Measurements from ENCODE around the gene HNMT. TPM values are rescaled to one million over a fixed set of nuclear protein-coding genes. Genes with fewer than 3 reads are reported as not detected.
"Not testable (repeated sequence)": the region's sequence is repeated elsewhere in the genome, so short reads cannot be mapped to it uniquely, and the experiment has no call there.

HNMT gene
- total RNA-seq, 1 donor from 2014 or later = 1.4 TPM

DNA sequence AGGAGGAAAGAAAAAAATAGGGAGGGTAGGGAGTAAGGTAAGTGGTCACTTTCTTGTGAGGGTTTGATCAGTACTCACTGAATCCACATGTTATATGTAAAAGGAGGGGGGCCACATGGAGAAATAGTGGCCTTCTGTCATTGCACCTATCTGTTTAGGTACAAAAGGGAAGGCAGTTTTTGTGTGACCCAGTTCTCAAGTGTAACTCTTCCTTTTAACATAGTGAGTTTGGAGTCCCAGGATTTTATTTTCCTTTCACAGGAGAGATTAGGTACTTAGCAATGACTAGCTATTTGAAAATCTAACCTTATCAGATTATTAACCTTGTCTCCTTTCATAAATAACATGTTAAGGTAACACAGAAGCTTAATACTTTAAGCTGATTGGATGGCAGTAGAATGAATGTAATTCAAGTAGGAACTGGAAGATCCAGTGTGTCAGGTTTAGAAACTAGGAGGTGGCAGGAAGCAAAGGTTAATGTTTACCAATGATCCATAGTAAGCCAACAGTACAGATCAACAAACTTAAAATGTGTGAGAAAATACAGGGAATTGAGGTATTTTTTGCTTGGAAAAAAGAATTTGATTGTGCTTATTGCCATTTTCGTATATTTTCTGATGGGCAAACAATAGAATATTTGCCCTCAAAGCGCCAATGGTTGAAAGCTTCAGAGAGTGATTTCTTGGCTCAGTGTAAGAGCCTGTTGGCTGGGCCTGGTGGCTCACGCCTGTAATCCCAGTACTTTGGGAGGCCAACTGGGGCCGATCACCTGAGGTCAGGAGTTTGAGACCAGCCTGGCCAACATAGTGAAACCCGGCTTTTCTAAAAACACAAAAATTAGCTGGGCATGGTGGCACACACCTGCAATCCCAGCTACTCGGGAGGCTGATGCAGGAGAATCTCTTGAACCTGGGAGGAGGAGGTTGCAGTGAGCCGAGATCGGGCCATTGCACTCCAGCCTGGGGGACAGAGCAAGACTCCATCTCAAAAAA is 11.3 kb downstream of the HNMT start:
- no peak for DNase-seq (ENCODE audit: low read depth in 2 of 2)

DNA sequence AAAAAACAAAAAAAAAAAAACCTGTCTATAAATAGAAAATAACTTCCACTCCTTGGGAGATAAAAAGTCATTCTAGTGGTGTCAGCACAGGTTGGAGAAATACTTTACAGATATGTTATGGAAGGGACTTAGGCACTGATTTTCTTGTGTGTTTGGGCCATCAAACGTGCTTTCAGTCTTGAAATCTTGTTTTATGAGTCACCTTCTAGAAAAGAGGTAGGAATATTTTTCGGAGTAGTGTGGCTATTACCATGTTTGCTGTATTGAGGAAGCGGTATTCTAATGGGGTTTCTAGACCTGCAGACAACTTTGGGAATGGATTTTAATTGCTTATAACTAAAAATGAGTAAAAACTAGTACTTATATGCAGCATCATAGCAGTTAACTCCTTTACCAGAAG is 12.0 kb downstream of the HNMT start:
- DNase-seq (ENCODE audit: low read depth in 2 of 2) = no peak

DNA sequence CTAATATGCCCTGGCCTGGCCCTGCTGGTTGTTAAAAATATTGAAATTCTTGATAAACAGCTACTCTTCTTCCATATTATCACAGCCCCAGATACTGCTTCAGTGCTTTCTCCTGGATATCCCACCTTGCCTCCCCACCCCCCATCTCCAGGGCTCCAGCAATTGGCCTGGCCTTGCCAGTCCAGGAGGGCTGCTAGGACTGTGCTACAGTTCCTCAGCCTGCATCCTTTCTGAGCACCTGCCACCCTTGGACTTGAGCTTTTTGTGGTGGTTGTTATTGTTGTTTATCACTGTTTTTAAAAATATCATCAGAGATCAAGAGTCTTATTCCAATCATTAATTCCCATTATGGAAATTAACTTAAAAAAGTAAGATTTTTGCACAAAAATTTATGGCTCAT is 13.5 kb downstream of the HNMT start:
- DNase-seq (ENCODE audit: low read depth in 2 of 2) = no peak

DNA sequence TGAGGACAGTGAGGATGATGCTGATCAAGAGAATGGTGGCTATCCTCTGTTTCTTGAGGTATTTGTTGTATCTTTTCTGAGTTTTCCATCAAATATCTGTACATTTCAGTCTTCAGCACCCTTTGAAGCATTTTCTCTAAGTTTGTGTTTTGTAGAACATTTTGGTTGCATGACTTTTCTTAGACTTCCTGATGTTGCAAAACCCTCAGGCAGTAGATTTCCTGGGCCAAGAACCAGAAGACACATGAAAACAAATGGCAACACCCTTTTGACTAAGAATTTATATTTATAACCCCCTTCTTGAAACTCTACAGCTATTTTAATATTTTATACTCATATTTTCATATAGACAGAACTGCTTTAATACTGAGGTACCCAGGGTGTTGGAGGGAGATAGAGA is 16.2 kb downstream of the HNMT start:
- no peak for DNase-seq (ENCODE audit: low read depth in 2 of 2)

DNA sequence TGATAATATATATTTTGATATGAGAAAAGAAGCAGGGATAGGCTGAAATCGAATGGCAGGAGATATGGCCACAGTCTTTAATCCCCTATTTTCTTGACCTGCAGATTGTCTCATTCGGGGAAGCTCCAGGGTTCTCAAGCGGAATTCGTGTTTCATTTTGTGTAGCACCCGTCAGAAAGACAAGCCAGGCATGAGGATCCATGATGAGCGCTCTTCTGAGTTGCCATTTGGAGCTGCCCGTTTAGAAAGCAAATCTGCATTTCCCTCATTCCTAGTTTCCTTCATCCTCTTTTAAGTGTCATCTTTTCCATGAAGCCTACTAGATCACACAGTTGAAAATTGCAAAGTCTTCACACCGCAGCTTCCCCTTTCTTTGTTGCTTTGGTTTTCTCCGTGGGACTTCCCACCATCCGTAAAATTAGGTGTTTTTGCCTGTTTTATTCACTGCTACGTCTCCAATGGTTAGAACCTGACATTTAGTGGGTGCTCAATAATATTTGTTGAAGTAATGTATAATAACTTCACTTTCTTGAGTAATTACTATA is 16.9 kb downstream of the HNMT start:
- DNase-seq (ENCODE audit: low read depth in 2 of 2) = no peak

DNA sequence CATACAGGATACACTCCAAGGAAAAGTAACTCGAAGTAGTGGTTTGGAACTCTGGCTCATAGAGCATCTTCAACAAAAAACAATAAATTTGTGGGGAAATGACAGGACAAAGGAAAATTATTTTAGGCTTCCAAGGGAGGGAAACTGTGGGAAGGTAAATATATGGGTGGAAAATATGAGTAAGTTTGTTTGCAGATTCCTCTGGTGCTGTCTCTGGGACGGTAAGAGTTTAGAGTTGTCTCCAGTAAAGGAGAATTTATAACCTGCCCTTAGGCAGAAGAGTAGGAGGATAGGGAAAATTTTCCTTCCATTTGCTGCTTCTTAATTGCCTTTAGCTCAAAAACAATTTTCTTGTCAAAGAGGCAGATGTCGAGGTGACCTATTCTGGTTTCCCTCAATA is 19.3 kb downstream of the HNMT start:
- DNase-seq (ENCODE audit: low read depth in 2 of 2) = no peak

DNA sequence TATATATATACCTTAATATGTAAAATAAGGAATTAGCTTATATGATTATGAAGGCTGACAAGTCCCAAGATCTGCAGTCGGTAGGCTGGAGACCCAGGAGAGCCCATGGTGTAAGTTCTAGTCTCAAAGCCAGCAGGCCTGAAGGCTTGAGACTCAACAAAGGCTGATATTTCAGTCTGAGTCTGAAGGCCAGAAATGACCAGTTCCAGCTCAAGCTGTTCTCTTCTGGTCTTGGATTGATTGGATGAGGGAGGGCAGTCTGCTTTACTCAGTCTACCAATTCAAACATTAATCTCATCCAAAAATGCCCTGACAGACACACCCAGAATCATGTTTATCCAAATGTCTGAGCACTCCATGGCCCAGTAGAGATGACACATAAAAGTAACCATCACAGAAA is 22.0 kb downstream of the HNMT start:
- DNase-seq (ENCODE audit: low read depth in 2 of 2) = no peak

DNA sequence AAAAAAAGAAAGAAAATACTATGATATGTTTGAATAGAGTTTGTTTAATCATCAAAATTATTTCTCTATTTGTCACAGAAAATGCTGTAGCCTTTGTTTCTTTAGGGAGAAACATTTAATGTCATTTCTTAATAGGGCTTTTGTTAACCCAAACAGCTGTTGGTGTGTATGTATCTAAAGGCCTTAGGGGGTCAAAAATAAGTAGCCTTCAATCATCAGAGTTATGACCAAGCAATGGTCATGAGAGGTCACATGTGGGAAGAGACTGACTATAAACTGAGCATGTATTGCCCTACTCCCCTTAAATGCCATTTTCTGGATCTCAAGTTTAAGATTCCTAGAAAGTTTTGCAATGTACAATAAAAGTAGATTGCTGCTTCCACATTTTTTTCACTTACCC is 22.7 kb downstream of the HNMT start:
- no peak for DNase-seq (ENCODE audit: low read depth in 2 of 2)

DNA sequence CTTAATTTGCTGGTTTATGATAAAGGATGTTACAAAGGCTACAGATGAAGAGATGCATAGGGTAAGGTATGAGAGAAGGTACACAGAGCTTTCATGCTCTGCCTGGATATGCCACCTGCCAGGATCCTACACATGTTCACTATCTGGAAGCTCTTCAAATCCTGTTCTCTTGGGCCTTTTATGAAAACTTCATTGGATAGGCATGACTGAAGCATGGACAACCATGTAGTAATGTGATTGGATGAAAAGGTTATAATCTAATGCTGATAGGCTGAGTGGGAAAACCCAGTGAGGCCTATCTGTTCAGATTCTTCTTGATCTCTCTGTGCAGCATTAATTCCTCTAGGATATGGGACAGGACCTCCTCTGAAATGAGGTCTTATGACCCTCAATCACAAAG is 26.8 kb downstream of the HNMT start:
- DNase-seq (ENCODE audit: low read depth in 2 of 2) = no peak

DNA sequence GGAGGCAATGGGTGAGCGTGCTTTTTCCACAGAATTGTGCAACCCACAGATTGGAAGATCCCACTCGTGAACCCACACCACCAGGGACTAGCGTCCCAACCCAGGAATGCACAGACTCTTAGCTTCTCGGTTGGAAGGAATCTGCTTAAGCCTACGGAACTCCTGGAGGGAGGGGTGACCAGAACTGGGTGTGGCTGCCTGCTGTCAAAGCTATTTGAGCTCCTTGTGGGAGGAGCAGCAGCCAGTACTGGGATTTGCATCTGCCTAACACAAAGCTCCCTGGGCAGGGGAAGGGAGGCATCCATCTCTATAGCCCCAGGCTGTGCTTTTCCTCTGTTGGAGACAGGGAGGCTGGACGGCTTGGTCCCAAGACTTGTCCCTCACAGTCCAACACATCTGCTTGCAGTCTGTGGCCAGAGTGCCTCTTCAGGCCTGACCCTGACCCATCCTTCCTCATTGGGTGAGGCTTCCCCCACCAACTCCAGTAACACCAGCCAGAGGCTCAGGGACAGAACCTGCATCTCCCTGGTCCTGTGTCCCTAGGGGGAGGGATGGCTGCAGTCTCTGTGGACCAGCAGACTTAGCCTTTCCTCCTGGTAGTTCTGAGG is 27.9 kb downstream of the HNMT start:
- no peak for DNase-seq (ENCODE audit: low read depth in 2 of 2)

DNA sequence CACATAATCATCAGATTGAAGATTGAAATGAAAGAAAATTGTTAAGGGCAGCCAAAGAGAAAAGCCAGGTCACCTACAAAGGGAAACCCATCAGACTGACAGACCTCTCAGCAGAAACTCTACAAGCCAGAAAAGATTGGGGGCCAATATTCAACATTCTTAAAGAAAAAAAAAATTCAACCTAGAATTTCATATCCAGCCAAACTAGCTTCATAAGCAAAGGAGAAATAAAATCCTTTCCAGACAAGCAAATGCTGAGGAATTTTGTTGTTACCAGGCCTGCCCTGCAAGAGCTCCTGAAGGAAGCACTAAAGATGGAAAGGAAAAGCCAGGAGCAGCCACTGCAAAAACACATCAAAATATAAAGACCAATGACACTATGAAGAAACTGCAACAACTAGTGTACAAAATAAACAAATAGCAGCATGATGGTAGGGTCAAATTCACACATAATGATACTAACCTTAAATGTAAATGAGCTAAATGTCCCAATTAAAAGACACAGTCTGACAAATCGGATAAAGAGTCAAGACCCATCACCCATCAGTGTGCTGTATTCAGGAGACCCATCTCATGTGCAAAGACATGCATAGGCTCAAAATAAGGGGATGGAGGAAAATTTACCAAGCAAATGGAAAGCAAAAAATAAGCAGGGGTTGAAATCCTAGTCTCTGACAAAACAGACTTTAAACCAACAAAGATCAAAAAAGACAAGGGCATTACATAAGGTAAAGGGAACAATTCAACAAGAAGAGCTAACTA is 29.6 kb downstream of the HNMT start:
- DNase-seq (ENCODE audit: low read depth in 2 of 2) = not testable (repeated sequence)

DNA sequence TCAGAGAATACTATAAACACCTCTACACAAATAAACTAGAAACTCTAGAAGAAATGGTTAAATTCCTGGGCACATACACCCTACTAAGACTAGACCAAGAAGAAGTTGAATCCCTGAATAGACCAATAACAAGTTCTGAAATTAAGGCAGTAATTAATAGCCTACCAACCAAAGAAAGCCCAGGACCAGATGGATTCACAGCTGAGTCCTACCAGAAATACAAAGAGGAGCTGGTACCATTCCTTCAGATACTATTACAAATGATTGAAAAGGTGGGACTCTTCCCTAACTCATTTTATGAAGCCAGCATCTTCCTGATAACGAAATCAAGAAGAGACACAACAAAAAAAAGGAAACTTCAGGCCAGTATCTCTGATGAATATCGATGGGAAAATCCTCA is 31.1 kb downstream of the HNMT start:
- DNase-seq (ENCODE audit: low read depth in 2 of 2) = not testable (repeated sequence)

DNA sequence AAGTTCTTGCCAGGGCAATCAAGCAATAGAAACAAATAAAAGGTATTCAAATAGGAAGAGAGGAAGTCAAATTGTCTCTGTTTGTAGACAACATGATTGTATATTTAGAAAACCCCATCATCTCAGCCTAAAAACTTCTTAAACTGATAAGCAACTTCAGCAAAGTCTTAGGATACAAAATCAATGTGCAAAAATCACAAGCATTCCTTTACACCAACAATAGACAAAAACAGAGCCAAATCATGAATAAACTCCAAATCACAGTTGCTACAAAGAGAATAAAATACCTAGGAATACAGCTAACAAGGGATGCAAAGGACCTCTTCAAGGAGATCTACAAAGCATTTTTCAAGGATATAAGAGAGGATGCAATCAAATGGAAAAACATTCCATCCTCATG is 31.9 kb downstream of the HNMT start:
- DNase-seq (ENCODE audit: low read depth in 2 of 2) = not testable (repeated sequence)

DNA sequence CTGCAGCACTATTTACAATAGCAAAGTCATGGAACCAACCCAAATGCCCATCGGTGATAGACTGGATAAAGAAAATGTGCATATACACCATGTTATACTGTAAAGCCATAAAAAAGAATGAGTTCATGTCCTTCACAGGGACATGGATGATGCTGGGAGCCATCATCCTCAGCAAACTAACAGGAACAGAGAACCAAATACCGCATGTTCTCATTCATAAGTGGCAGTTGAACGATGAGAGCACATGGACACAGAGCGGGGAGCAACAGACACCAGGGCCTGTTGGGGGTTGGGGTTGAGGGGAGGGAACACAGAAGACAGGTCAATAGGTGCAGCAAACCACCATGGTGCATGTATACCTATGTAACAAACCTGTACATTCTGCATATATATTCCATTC is 33.5 kb downstream of the HNMT start:
- no peak for DNase-seq (ENCODE audit: low read depth in 2 of 2)

DNA sequence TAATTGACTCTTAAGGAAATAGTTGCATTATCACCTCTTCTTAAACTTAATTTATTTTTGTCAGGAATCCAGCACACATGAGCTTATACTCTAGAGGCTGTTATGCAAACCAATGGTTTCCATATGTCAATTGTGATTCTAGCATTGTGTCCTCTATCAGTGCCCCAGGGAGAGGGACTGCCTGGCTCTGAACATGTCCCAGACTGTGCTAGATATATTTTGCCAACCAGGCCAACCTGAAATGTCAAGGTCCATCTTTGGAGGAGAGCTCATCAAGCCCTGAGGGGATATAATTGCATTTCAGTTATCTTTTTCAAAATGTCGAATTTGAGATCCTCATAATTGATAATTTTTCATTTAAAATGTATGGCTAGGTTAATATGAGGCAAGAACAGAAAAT is 34.2 kb downstream of the HNMT start:
- DNase-seq (ENCODE audit: low read depth in 2 of 2) = no peak

DNA sequence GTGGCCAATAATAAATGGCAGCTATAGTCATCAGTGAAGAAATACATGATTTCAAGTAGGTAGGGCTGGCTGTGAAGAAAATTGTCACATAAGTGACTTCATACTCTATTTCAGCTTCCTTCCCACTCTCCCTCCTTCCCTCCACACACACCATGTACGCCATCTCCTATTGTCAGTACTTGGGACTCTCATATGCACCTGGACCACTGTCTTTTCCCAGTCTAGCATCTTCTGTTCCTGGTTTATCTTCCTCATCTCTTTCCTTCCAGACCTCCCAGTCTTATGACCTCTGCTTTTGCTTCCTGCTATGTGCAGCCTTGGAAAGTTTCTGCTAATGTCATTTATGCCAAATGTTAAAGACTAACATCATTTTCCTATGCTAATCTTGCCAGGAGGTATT is 35.0 kb downstream of the HNMT start:
- no peak for DNase-seq (ENCODE audit: low read depth in 2 of 2)

DNA sequence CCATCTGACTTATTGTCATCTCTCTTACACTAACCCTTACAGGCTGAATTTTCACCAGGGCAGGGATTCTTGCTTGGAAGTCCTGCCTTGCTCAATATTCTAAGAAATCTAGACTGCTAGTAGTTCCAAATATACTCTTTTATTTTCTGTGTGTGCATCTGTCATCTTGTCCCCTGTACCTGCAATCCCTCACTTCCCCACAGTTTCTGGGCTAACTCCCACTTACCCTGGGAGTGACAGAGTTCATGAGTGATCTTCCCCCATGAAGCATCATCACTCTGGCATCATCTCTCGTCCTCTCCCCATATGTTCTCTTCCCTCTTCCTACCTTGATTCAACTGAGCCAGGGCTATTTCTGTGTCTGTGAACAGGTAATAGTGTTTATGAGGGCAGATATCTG is 35.7 kb downstream of the HNMT start:
- DNase-seq (ENCODE audit: low read depth in 2 of 2) = no peak

DNA sequence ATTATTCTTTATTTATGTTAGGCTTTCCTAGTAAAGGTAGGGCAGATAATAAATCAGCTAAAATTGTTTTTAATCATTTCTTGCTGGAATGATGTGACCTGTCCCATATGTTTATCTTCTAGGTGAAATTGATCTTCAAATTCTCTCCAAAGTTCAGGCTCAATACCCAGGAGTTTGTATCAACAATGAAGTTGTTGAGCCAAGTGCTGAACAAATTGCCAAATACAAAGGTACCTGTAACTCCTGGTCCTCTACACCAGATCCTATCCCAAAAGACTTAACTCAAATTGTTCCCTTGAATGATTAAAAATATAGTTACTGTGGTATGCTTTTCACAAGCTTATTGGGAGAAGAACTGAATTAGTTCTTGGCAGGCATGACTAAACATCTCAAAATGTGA is 36.5 kb downstream of the HNMT start:
- no peak for DNase-seq (ENCODE audit: low read depth in 2 of 2)

DNA sequence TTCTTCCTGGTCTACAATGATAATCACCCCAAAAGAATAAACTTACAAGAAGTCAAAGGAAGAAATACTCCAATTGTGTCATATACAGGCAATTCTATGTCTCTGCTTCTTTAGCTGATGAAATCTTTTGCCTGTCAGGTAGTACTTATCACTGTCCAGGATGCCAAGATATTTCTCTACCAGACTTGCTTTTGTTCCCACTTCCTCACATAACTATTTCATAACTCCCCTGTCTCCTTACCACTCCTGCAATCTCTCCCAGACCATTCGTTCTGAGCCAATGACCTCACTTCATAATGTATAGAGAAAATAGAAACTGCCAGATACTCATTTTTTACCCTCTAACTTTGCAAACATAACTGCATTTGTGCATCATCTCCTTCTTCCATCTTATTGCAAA is 39.1 kb downstream of the HNMT start:
- DNase-seq (ENCODE audit: low read depth in 2 of 2) = no peak

DNA sequence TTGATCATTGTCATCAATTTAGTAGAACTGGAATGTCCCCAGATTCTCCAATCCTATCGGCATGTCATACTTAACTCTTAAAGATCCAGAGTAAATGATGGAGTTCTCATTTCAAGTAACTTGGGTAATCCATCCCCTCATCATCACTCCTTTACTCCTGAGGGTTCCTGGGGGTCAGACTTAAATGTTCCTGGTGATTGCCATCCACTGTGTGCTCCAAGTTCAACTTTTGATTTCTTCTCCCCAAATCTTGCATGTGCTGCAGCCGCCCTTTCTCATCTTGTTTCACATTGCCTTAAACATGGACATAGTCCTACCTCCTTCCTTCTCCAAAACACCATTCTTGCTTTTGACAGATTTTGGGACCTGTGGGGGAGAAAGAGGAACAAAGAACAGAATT is 43.2 kb downstream of the HNMT start:
- no peak for DNase-seq (ENCODE audit: low read depth in 2 of 2)

DNA sequence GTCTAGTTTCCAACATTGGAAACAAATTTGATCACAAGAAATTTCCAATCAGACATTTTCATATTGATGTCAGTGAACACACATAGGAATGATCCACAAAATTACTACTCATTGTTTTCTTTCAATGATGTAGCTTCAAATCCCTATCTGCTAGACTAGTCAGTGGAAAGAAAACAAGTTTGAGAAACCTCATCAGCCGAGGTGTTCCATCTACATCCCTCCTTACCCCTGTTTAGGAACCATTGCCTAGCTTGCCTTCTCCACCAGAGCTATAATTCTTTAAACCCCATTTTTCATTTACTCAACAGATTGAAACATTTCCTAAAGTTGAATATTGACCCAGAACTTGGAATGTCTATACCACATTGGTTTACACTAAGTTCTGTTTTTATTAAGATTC is 45.3 kb downstream of the HNMT start:
- no peak for DNase-seq (ENCODE audit: low read depth in 2 of 2)

DNA sequence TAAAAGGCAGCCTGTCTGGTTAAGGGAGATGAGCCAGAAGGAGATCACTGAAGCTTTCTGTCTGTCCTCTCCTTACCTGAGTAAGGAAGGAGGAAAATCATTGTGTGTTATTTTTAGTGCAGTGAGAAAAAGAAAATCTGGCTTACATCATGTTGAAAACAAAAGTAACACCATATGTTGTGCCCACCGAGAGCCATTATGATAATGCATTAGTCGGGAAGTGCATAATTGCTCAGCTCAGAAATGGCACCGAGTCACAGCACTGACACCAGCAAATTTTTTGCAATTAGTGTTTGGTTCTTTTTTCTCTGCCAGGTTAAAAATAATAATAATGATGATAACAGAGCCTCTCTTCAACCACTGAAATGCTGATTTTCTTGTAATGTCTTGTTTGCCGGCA is 46.6 kb downstream of the HNMT start:
- no peak for DNase-seq (ENCODE audit: low read depth in 2 of 2)
